Neural progenitor cell (in vitro differentiated cells): ENCODE measurements around the gene PDE8B.

Experiments used
- CTCF ChIP-seq: fragments of 200-600 bp; sonication (generic); IDR thresholded peaks from 2 replicates; pipeline ENCODE4 v1.5.1; 2017; ENCODE audit warnings: antibody characterized with exemption, mild to moderate bottlenecking
- EZH2 ChIP-seq: fragments of 200-600 bp; sonication (generic); IDR thresholded peaks from 2 replicates; pipeline ENCODE4 v1.6.1; 2017; ENCODE audit warnings: antibody characterized with exemption, mild to moderate bottlenecking, moderate library complexity
- EZH2phosphoT487 ChIP-seq: fragments of 200-600 bp; sonication (generic); IDR thresholded peaks from 2 replicates; pipeline ENCODE4 v1.6.1; 2017; ENCODE audit warnings: antibody characterized with exemption

GRCh38 chr5:77355080-77355479, 144.6 kb downstream of the PDE8B start:
- no peak for TF ChIP-seq CTCF
- TF ChIP-seq EZH2 = no peak
- TF ChIP-seq EZH2phosphoT487 = no peak
